HG03060 (cell line): ENCODE measurements around the gene TAPBP.
"Not testable (repeated sequence)": the region's sequence is repeated elsewhere in the genome, so short reads cannot be mapped to it uniquely, and the experiment has no call there.

Source experiments
- ATAC-seq: cut with Tn5 transposase; IDR thresholded peaks from one replicate; pipeline ENCODE4 v1.9.1; 2021; ENCODE audit warnings: low read depth, moderate number of reproducible peaks; ENCODE audit not compliant: unreplicated experiment

The TAPBP gene

GRCh38 chr6:33297956-33298772 lies 15.7 kb downstream of the TAPBP start:
- ATAC-seq = no peak

DNA sequence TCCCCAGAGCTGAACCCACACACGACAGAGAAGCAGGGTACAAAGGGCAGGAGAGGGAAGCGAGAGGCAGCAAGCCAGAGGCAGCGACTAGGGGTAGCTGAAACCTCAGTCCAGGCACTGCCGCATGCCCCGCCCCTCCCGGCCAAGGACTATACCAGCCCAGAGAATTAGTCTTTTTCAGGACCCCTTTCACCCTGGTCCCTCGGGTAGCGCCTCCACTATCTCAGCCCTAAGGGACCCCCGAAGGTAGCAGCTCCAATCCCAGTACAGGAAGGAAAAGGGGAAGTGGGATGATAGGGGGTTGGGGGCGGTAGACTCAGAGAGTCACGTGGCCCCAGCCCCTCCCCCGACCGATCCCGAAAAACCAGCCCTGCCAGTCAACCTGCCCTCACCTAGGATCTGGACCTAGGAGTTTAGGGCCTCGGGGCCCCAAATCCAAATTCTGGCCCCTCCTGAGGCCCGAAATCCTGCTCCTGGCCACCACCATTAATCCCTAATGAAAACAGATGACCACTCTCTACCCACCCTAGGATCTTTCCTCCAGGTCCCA lies 16.4 kb downstream of the TAPBP start:
- ATAC-seq = no peak

- no peak for ATAC-seq
Observed at GRCh38 chr6:33296797-33297405, 17.0 kb downstream of the TAPBP start.

DNA sequence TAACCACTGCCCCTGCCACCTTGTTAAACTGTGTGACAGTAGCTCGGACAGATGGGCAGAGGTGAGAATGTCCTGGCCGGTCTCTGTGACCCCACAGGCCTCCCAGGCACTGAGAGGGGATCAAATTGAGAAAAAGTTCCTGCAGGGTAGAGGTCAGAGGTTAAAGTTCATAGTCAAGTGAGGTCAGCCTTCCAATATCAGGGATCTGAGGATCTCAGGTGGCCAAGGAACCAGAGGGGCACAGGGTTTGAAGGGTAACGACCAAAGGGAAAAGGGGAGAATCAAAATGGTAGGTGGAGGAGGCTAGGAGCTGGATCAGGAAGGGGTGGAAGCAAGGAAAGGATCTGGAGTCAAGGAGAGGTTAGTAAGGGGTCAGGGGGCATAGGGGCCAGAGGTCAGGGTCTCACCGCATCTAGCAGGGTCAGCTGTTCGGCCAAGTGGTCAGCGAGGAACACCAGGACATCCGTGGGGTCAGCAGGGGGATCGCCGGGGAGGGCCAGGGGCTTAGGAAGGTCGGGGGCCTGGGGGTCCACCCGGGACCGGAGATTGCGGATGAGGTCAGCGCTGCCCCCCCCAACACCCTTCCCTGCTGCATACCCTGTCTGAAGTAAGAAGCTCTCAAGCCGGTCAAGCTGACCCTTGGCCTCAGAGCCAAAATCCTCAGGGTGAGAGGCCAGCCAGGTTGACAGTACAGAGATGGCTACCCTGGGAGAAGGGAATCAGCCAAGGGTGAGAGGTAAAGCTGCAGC lies 18.1 kb downstream of the TAPBP start:
- no peak for ATAC-seq

DNA sequence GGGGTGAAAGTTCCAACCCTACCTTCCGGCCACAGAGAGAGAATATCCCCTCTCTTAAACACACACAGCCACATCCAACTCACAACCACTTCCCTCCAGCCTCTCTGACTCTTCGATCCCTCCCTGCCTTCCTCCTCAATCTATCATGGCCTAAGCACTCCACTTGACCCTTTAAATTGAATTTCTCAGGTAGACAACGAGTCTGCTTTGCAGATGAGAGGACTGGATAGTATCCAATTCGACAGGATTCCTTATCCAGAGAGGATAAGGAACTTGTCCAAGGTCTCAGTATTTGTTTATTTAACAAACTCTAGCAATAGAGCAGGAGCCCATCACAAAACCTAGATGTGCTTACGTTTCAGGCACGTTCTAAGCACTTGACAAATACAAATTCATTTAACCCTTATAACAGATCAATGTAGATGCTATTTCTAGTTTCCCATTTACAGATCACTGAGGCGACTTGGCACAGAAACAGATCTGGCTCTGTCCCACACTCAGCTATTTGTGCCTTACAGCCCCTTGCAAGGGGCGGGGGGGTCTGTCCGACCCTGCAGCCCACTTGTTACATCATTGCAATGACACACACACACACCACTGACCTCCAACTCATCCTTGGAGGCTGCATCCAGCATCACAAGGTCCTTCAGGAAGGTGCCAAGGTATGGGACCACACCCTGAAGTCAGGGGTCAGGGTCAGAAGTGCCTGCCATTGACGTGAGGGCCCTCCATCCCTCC lies 19.6 kb downstream of the TAPBP start:
- no peak for ATAC-seq

GRCh38 chr6:33292996-33293682 lies 20.7 kb downstream of the TAPBP start:
- ATAC-seq = no peak

GRCh38 chr6:33290459-33290858 lies 23.4 kb downstream of the TAPBP start:
- ATAC-seq = no peak

GRCh38 chr6:33289784-33290315 lies 24.0 kb downstream of the TAPBP start:
- ATAC-seq = no peak

DNA sequence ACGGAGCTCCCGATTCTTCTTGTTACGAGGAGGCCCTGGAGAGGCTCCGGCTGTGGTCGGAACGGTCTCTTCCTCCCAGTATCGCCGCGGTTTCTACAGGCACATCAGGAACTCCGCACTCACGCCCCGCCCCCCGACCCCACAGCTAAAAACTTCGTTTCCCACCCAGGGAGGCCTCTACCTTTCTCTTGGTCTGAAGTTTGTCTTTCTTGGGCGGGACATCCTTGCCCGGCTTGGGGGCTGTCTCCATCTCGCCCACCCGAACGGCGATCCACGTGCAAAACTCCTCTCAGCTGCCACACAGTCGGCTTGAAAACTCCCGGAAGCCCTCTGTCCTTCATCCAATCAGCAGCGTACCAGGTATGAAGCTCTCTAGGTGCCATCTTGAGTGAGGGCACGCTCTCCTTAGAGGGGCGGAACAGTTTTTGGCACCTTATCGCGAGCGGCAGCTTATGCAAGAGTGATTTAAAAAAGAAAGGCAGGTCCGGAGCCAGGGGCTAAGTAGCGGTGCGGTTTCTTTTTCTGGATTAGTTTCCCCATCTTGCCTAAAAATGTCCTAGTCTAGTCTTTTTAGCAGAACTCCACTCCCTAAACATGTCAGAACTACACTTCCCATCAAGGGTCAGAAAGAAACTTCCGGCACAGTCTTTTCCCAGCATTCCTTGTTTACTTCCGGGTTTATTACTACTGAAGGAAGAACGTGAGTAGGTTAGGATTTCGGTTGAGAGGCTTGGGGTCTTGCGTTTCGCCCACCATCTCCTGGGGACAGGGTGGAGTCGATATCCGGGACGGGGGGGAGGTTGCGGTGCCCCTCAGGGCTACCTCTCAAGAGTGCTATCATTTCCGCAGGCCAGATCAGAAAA lies 24.7 kb downstream of the TAPBP start, which contains the start of the genes PFDN6 and WDR46:
TSS of gene PFDN6 (plus strand) at position 681 of the 863 bp plus-strand sequence. CDS start 256 bp downstream, outside the sequence.
TSS of gene WDR46 (minus strand) at position 319 of the 863 bp plus-strand sequence. CDS start at position 250, 69 bp downstream.
- peak; percentile 69 for ATAC-seq

GRCh38 chr6:33288141-33288920 lies 25.5 kb downstream of the TAPBP start:
- ATAC-seq = no peak

DNA sequence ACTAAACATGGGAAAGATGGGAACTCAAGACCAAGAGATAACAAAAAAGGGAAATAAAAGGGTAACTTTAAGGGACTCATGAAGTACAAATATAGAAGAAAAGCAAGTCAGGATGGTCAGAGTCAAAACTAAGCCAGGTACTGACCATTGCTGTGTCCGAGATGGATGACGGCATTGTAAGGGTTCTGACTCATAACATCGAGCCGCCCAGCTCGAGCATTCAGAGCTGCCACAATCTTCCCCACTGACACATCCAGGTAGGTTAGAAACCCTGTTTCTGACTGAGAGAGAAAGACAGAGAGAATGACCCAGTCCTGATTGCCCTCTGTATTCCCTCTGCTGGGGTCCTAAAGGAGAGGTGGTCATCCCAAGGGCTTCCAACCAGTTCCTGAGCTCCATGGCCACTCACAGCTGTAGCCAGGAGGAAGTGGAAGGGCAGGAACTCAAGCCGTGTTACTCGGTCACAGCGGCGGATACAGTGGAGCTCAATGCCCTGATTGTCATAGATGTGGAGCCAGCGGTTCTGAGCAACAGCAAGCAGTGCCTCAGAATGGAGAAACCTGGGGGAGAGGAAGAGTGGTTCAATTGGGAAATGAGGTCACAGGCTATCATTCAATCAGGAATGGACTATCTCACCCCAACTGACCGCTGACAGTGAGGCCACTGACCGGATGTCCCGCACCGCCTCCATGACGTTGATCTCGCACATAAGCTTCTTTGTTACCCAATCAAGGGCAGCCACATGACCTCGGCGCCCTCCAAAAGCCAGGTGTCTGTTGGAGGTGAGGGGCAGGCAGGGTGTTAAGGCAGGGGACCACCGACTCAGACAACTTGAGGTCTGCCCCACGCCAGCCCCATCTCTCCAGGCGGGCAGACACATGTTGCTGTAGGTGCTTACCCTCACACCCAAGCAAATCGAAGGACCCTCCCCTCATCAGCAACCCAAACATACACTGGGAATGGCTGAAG lies 26.6 kb downstream of the TAPBP start:
- no peak for ATAC-seq

GRCh38 chr6:33285214-33285613 lies 28.7 kb downstream of the TAPBP start:
- ATAC-seq = not testable (repeated sequence)

DNA sequence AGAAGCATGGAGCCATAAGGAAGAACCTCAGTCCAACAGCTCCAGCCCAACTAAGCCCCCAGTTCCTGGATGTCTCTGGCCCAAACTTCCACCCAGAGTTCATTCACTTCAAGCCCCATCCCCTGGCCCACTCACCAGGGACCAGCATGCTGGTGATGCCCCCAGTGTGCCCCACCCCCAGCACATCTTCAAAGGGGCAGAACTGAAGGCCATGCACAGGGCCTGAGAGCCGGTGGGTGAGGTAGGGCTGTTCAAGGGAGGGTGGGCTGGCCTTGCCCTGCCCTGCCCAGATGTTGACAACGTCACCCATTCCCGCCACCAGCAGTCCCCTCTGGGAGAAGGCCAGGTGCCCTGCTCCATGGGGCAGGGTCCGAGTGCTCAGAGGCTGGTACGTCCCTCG lies 33.3 kb downstream of the TAPBP start:
- ATAC-seq = no peak

DNA sequence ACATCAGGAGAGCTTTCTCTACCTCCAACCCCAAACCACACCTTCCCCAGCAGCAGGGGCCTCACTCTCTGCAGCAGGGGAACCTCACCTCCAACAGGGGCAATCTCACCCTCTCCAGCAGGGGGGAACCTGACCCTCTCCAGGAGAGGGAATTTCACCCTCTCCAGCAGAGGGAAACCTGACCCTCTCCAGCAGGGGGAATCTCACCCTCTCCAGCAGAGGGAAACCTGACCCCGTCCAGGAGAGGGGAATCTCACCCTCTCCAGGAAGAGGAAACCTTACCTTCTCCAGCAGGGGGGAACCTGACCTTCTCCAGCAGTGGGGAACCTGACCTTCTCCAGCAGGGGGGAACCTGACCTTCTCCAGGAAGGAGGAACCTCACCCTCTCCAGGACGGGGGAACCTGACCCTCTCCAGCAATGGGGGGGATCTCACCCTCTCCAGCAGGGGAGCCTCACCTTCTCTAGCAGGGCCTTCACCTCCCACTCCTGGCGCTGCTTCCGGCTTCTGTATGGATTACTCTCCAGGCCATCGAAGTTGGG lies 33.8 kb downstream of the TAPBP start:
- no peak for ATAC-seq

- no peak for ATAC-seq
Observed at GRCh38 chr6:33279257-33279695, 34.6 kb downstream of the TAPBP start.

DNA sequence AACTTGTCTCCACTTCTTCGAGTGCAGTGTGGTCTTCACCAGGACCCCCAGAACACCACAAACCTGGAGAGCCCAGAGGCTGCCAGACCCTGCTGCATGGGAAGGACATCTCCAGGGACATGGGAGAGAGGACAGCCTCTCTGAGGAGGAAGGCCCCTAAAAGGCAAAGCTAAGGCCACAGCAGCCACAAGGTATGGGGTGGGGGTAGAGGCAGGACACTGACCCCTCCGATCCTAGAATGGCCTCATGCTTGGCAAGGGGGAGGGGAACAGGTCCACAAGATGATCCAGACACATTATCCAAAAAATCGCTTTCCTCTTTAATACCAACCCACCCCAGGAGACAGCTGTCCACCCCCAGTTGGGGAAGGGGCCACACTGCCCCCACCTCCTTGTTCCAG lies 35.1 kb downstream of the TAPBP start:
- ATAC-seq = no peak
